ENCODE results near the gene CDH23. TPM values are rescaled to one million over a fixed set of nuclear protein-coding genes. Genes with fewer than 3 reads are reported as not detected.

Gene CDH23
- total and polyA plus RNA-seq, 7 donors: 1.00 to 3.8 (median 1.9) TPM

DNA sequence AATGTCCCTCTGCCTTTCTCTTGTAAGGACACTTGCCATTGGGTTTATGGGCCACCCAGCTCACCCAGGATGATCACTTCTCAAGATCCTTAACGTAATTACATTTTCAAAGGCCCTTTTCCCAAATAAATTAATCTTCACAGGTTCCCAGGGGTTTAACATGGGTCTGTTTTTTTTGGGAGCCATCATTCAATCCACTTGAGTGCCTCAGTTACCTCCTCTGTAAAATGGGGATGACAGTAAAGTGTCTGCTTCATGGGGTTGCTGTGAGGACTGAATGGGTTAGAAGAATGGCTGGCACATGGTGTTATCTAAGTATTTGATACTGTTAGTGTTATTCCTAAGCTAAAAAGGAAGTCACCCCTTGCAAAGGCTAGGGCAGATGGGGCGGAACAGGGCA lies 315.4 kb downstream of the CDH23 start:
- WGBS, 3 donors: 88 to 94% (median 91%) methylated on average over 2 of the region's 2 CpGs
- ATAC-seq (no peak), DNase-seq (peak in 1 of 2 donors; percentile 32)
- H3K36me3 ChIP-seq (ENCODE audit: insufficient read depth in 1 of 2, low read depth in 1 of 2): no peaks in the 10 kb centered on the region
- peaks cover 20% of the 10 kb centered on the region for H3K4me1 ChIP-seq
- H3K4me3 ChIP-seq: no peak overlapping the region
- peak overlapping the region; percentile 65 for H3K27ac ChIP-seq
- TF ChIP-seq CTCF (IDR thresholded peaks at IDR 0.05): no peak
- H3K27me3 ChIP-seq (ENCODE audit: insufficient read depth in 3 of 3, low read length in 2 of 3): no peaks in the 10 kb centered on the region
- intact Hi-C loops (cut with DNase I): loop anchor here in 1 of 2 donors (5.0 kb wide), 1 partner anchor 320 kb away; no protein-coding TSS in a partner anchor
- H3K9me3 ChIP-seq: no peaks in the 10 kb centered on the region

GRCh38 chr10:71712572-71713134 lies 315.9 kb downstream of the CDH23 start:
- ATAC-seq (peak in 1 of 4 donors; percentile 13), DNase-seq (no peak)
- Histone ChIP-seq H3K27ac (peak overlapping the region; percentile 65), H3K4me1 (peaks cover 20% of the 10 kb centered on the region), H3K27me3 (ENCODE audit: insufficient read depth in 3 of 3, low read length in 2 of 3) (no peaks in the 10 kb centered on the region), H3K36me3 (ENCODE audit: insufficient read depth in 1 of 2, low read depth in 1 of 2) (no peaks in the 10 kb centered on the region), H3K4me3 (no peak overlapping the region), H3K9me3 (no peaks in the 10 kb centered on the region)
- 63 to 67% (median 66%) methylated on average over 17 of the region's 17 CpGs for WGBS, 3 donors
- intact Hi-C loops (cut with DNase I): loop anchor here in 1 of 2 donors (5.0 kb wide), 1 partner anchor 320 kb away; no protein-coding TSS in a partner anchor
- no peak for TF ChIP-seq CTCF (IDR thresholded peaks at IDR 0.05)

- 30 to 44% (median 42%) methylated on average over 10 to 12 of the region's 12 CpGs for WGBS, 3 donors
- intact Hi-C loops (cut with DNase I): loop anchor here in 1 of 2 donors (5.0 kb wide), 1 partner anchor 321 kb away; no protein-coding TSS in a partner anchor
- DNase-seq (peak; percentile 88 to 89), ATAC-seq (peak; percentile 34 to 80 (median 66))
- Histone ChIP-seq H3K27me3 (ENCODE audit: insufficient read depth in 3 of 3, low read length in 2 of 3) (no peaks in the 10 kb centered on the region), H3K27ac (peak overlapping the region; percentile 65), H3K4me3 (no peak overlapping the region), H3K9me3 (no peaks in the 10 kb centered on the region), H3K4me1 (peaks cover 20% of the 10 kb centered on the region), H3K36me3 (ENCODE audit: insufficient read depth in 1 of 2, low read depth in 1 of 2) (no peaks in the 10 kb centered on the region)
- TF ChIP-seq CTCF (IDR thresholded peaks at IDR 0.05): no peak
These were observed 316.7 kb downstream of the CDH23 start for GRCh38 chr10:71713135-71714030.

GRCh38 chr10:71714031-71714410 lies 317.3 kb downstream of the CDH23 start:
- H3K4me1 ChIP-seq: peaks cover 20% of the 10 kb centered on the region
- no peaks in the 10 kb centered on the region for H3K27me3 ChIP-seq (ENCODE audit: insufficient read depth in 3 of 3, low read length in 2 of 3)
- H3K4me3 ChIP-seq: no peak overlapping the region

More at GRCh38 chr10:71714031-71714410, 317.3 kb downstream of the CDH23 start:
- no peaks in the 10 kb centered on the region for H3K9me3 ChIP-seq
- DNase-seq: no peak
- H3K27ac ChIP-seq: peak overlapping the region; percentile 65
- intact Hi-C loops (cut with DNase I): loop anchor here in 1 of 2 donors (5.0 kb wide), 1 partner anchor 322 kb away; no protein-coding TSS in a partner anchor
- no peaks in the 10 kb centered on the region for H3K36me3 ChIP-seq (ENCODE audit: insufficient read depth in 1 of 2, low read depth in 1 of 2)
- WGBS, 3 donors: 73 to 81% (median 80%) methylated on average over 4 of the region's 4 CpGs
- no peak for ATAC-seq
- TF ChIP-seq CTCF (IDR thresholded peaks at IDR 0.05): no peak

Measured in psoas muscle (tissue), 8 donors.